Heart left ventricle (tissue), 13 donors: ENCODE data around the gene MCCC2.

ENCODE experiments used
- POLR2A ChIP-seq, 2 donors: fragments of 450-650 bp; IDR thresholded peaks; one replicate each; pipeline ENCODE4 v1.6.1; 2017; ENCODE audit warnings: antibody characterized with exemption in 2 of 2, mild to moderate bottlenecking in 2 of 2, moderate library complexity in 2 of 2
- TF ChIP-seq, protein P1 (sequence below), 12 donors: fragments of 200-600 bp; sonication (generic) in 4 of 12; IDR thresholded peaks; one replicate each; pipeline versions ENCODE4 v1.5.0 to v1.8.0; 2018 to 2022; ENCODE audit warnings: antibody characterized with exemption in 12 of 12, mild to moderate bottlenecking in 5 of 12
- donor health status: ischemic (EF 13 %, LVEDD 7.1; RV severe dilation, severe dysfunction).
- donor health status: DM: no; HTN: yes; CAD: no.
- donor health status: DM: no; HTN: no; CAD: no.
- donor health status: ischemic (EF 25% LVEDD 6.9; RV normal size, moderate dysfunction).
- donor health status: ischemic (EF 25% LVEDD 5.7; RV mildly dilated, moderate dysfunction).
- donor health status: ischemic (EF 35%, LVEDD 5.7; RV mildly dilated, moderate dysfunction).
- donor health status: nonischemic (EF 11% LVEDD 7.7; RV severe dilation, severe dysfunction).
- donor health status: DM: yes; HTN: yes; CAD: no.
- donor health status: PGD.
- donor health status: ischemic (EF 29% LVEDD 5.4; RV normal size, mild dysfunction).
- donor health status: nonischemic (EF 23%, LVEDD 6.1; RV moderate dilation, normal function).

DNA sequence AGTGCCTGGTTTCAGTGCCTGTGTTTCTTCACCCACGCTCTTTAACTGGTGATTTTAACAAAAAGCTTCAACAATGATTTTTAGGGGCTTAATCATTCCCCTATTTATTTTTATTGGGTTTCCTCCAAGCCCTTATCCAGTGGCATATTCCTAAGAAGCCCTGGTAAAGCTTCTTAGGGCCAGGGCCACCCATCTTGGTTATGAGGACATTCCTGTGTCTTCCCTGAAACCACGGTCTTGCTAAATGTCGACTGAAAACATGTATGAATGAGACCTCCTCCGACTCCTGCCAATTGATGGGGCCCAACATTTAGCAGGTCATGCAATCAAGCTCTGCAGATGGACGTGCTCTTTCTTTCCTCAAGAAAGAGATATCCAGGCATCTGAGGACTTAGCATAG lies 118.3 kb downstream of the MCCC2 start:
- TF ChIP-seq, protein P1, sequence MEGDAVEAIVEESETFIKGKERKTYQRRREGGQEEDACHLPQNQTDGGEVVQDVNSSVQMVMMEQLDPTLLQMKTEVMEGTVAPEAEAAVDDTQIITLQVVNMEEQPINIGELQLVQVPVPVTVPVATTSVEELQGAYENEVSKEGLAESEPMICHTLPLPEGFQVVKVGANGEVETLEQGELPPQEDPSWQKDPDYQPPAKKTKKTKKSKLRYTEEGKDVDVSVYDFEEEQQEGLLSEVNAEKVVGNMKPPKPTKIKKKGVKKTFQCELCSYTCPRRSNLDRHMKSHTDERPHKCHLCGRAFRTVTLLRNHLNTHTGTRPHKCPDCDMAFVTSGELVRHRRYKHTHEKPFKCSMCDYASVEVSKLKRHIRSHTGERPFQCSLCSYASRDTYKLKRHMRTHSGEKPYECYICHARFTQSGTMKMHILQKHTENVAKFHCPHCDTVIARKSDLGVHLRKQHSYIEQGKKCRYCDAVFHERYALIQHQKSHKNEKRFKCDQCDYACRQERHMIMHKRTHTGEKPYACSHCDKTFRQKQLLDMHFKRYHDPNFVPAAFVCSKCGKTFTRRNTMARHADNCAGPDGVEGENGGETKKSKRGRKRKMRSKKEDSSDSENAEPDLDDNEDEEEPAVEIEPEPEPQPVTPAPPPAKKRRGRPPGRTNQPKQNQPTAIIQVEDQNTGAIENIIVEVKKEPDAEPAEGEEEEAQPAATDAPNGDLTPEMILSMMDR (IDR thresholded peaks at IDR 0.05), result no peak
- no peak for TF ChIP-seq POLR2A (IDR thresholded peaks at IDR 0.05)
